Spleen (tissue), 11 donors: ENCODE measurements around the gene RNASEH1. TPM values are rescaled to one million over a fixed set of nuclear protein-coding genes. Genes with fewer than 3 reads are reported as not detected.

ENCODE experiments used
- DNase-seq: peaks from one replicate; pipeline ENCODE4 v3.0.0-alpha.2; 2020
- H3K27ac ChIP-seq, 8 donors: fragments of 200-600 bp; sonication (generic) in 7 of 8; 1 replicate in 4 of 8; 2 replicates in 4 of 8; pipeline versions ENCODE4 v1.5.0 to v1.8.0; 2016 to 2021; ENCODE audit warnings: inconsistent platforms in 4 of 8, mild to moderate bottlenecking in 4 of 8, moderate library complexity in 1 of 8
- H3K27me3 ChIP-seq, 7 donors: fragments of 200-600 bp; sonication (generic) in 6 of 7; replicated peaks in 1 of 7; 1 replicate in 4 of 7; 2 replicates in 3 of 7; pipeline versions ENCODE4 v1.5.0 to v1.8.0; 2016 to 2021; ENCODE audit warnings: inconsistent platforms in 3 of 7, mild to moderate bottlenecking in 1 of 7
- H3K36me3 ChIP-seq, 6 donors: fragments of 200-600 bp; sonication (generic) in 5 of 6; 1 replicate in 4 of 6; 2 replicates in 2 of 6; pipeline versions ENCODE4 v1.5.0 to v1.8.0; 2016 to 2021; ENCODE audit warnings: inconsistent platforms in 2 of 6
- H3K4me1 ChIP-seq, 6 donors: fragments of 200-600 bp; sonication (generic) in 5 of 6; 1 replicate in 3 of 6; 2 replicates in 3 of 6; pipeline versions ENCODE4 v1.5.0 to v1.8.0; 2016 to 2021; ENCODE audit warnings: inconsistent platforms in 3 of 6
- H3K4me3 ChIP-seq, 8 donors: fragments of 200-600 bp; sonication (generic) in 7 of 8; 1 replicate in 4 of 8; 2 replicates in 4 of 8; pipeline versions ENCODE4 v1.5.0 to v1.8.0; 2016 to 2021; ENCODE audit warnings: inconsistent platforms in 4 of 8, mild to moderate bottlenecking in 4 of 8, moderate library complexity in 2 of 8
- H3K9me3 ChIP-seq, 8 donors: fragments of 200-600 bp; sonication (generic) in 7 of 8; 1 replicate in 4 of 8; 2 replicates in 4 of 8; pipeline versions ENCODE4 v1.5.0 to v1.8.0; 2016 to 2021; ENCODE audit warnings: inconsistent platforms in 4 of 8
- CTCF ChIP-seq, 11 experiments: fragments of 200-600 bp in 7 of 11; fragments of 450-650 bp in 4 of 11; sonication (generic) in 4 of 11; IDR thresholded peaks in 8 of 11; conservative IDR thresholded peaks in 3 of 11; 1 replicate in 7 of 11; 2 replicates in 4 of 11; pipeline versions ENCODE4 v1.4.0 to v1.8.0; 2016 to 2021; ENCODE audit warnings: antibody characterized with exemption in 11 of 11, inconsistent platforms in 4 of 11, mild to moderate bottlenecking in 1 of 11
- POLR2A ChIP-seq, 3 donors: fragments of 450-650 bp; IDR thresholded peaks; one replicate each; pipeline ENCODE4 v1.5.1; 2017; ENCODE audit warnings: antibody characterized with exemption in 3 of 3, mild to moderate bottlenecking in 1 of 3
- POLR2AphosphoS5 ChIP-seq, 3 donors: sonication (generic); formaldehyde crosslinking; IDR thresholded peaks; one replicate each; pipeline ENCODE4 v1.5.1; 2017; ENCODE audit warnings: antibody characterized with exemption in 3 of 3
- WGBS, 5 donors: extraction: QIAGEN DNeasy Blood & Tissue Kit in 3 of 5; methylation state at CpG; one replicate each; pipeline versions ENCODE4 v1.1.5 to v1.1.7; 2013 to 2018; 5-methylcytosine and 5-hydroxymethylcytosine counted together
- intact Hi-C: fragments of 100-400 bp; cut with DNase I; formaldehyde crosslinking; loops from one replicate; pipeline ENCODE4 v1.15.0; 2023; ENCODE audit warnings: low total_unique reads
- polyA plus RNA-seq, 3 donors: library from polyadenylated mRNA; stranded (reverse); fragments of 200-250 nt; gene quantifications; one replicate each; pipeline ENCODE4 v1.2.1, GENCODE V29; 2013
- total RNA-seq, 7 donors: library from RNA; depleted of rRNA in 3 of 7; stranded (reverse); fragments of >200 nt in 3 of 7; fragmentation: NEBNext Ultra II Directional in 4 of 7; extraction: Animal tissue kit (Norgen Biotek cat#: 25700) in 4 of 7; gene quantifications; one replicate each; pipeline versions ENCODE4 v1.1.0 to v1.2.1, GENCODE V29; 2016 to 2021
- donor health status: healthy with polysubstance abuse.
- donor health status: DM: no; HTN: no; CAD: no; lungs with moderate emphysema.
- donor health status: DM: no; HTN: no; CAD: no.
- donor health status: Bipolar disorder and iron deficiency.
- donor health status: healthy.
- donor health status: DM: no; HTN: no; CAD: no.
- donor health status: DM: yes; HTN: yes; CAD: no.

Gene RNASEH1
- total and polyA plus RNA-seq, 10 donors: 4.3 to 24.7 (median 18.2) TPM

- intact Hi-C loops: loop anchor here (5.0 kb wide), 1 partner anchor 38 kb away; the partner anchor contains the start of gene RNASEH1
- Histone ChIP-seq H3K36me3 (peaks cover 0 to 13% (median 0%) of the 10 kb centered on the region in 6 donors), H3K27me3 (no peaks in the 10 kb centered on the region), H3K4me3 (peak within 1 kb of the TSS; percentile 73 to 96 (median 78)), H3K9me3 (peaks cover 0 to 15% (median 4%) of the 10 kb centered on the region in 8 donors), H3K27ac (peak within 1 kb of the TSS; percentile 93 to 100 (median 98)), H3K4me1 (peaks cover 15 to 60% (median 37%) of the 10 kb centered on the region in 6 donors)
- WGBS, 5 donors: 1 to 3% (median 2%) methylated on average over 31 to 76 of the region's 76 CpGs
- peak; percentile 96 for DNase-seq
- TF ChIP-seq POLR2AphosphoS5 (IDR thresholded peaks at IDR 0.05) (peak; percentile 90 to 93 (median 91)), POLR2A (IDR thresholded peaks at IDR 0.05) (peak in 2 of 3 donors; percentile 70 to 74), CTCF (IDR thresholded peaks at IDR 0.05 in 8 of 11, conservative IDR thresholded peaks at IDR 0.05 in 3 of 11) (no peak)
These were observed 38.6 kb downstream of the RNASEH1 start, which contains the start of gene ADI1 for GRCh38 chr2:3519255-3520205. Gene ADI1 (minus strand): TSS chr2:3519531. CDS start chr2:3519487, 44 bp downstream.

- intact Hi-C loops: loop anchor here (5.0 kb wide), 1 partner anchor 39 kb away; the partner anchor contains the start of gene RNASEH1
- TF ChIP-seq CTCF (IDR thresholded peaks at IDR 0.05 in 8 of 11, conservative IDR thresholded peaks at IDR 0.05 in 3 of 11): no peak
- TF ChIP-seq POLR2A (IDR thresholded peaks at IDR 0.05): peak in 2 of 3 donors; percentile 52 to 85
- peak; percentile 96 to 97 (median 96) for TF ChIP-seq POLR2AphosphoS5 (IDR thresholded peaks at IDR 0.05)
These were observed 39.5 kb downstream of the RNASEH1 start for GRCh38 chr2:3518496-3519254.

GRCh38 chr2:3517948-3518495 is 40.1 kb downstream of the RNASEH1 start:
- no peak for DNase-seq
- peaks cover 9 to 48% (median 30%) of the 10 kb centered on the region in 6 donors for H3K4me1 ChIP-seq
- intact Hi-C loops: loop anchor here (5.0 kb wide), 1 partner anchor 39 kb away; the partner anchor contains the start of gene RNASEH1
- peaks cover 0 to 17% (median 4%) of the 10 kb centered on the region in 8 donors for H3K9me3 ChIP-seq
- TF ChIP-seq POLR2AphosphoS5 (IDR thresholded peaks at IDR 0.05): no peak
- no peak for TF ChIP-seq CTCF (IDR thresholded peaks at IDR 0.05 in 8 of 11, conservative IDR thresholded peaks at IDR 0.05 in 3 of 11)
- TF ChIP-seq POLR2A (IDR thresholded peaks at IDR 0.05): no peak
- no peaks in the 10 kb centered on the region for H3K27me3 ChIP-seq
- WGBS, 5 donors: 29 to 40% (median 35%) methylated on average over 3 of the region's 3 CpGs
- peaks cover 0 to 28% (median 10%) of the 10 kb centered on the region in 6 donors for H3K36me3 ChIP-seq
- peak overlapping the region; percentile 86 to 100 (median 98) for H3K27ac ChIP-seq
- H3K4me3 ChIP-seq: peak overlapping the region; percentile 47 to 96 (median 78)

More at GRCh38 chr2:3518496-3519254, 39.5 kb downstream of the RNASEH1 start:
- Histone ChIP-seq H3K4me3 (peak overlapping the region; percentile 73 to 96 (median 78)), H3K27ac (peak overlapping the region; percentile 93 to 100 (median 98)), H3K36me3 (peaks cover 0 to 22% (median 3%) of the 10 kb centered on the region in 6 donors), H3K9me3 (peaks cover 0 to 17% (median 4%) of the 10 kb centered on the region in 8 donors), H3K4me1 (peaks cover 15 to 55% (median 33%) of the 10 kb centered on the region in 6 donors), H3K27me3 (no peaks in the 10 kb centered on the region)
- peak; percentile 98 for DNase-seq
- WGBS, 5 donors: 0 to 1% (median 0%) methylated on average over 36 to 67 of the region's 67 CpGs
